ENCODE measurements around the gene COQ5. TPM values are rescaled to one million over a fixed set of nuclear protein-coding genes. Genes with fewer than 3 reads are reported as not detected.
A peak's percentile ranks its signal among the peaks of the same experiment; 100 is the strongest.
"Not testable (repeated sequence)": the region's sequence is repeated elsewhere in the genome, so short reads cannot be mapped to it uniquely, and the experiment has no call there.

Gene COQ5
- polyA plus RNA-seq, 1 donor (not counting 4 experiments of a cell fraction or from before 2014, with no cell fraction given): 38.7 TPM

- Histone ChIP-seq H3K79me2 (ENCODE audit: control insufficient read depth, insufficient read depth, low read length) (peaks cover 51% of the 10 kb centered on the region), H3K9me1 (ENCODE audit: control insufficient read depth, extremely low read depth, insufficient read depth, low read length) (peaks cover 3% of the 10 kb centered on the region), H3K27me3 (ENCODE audit: control insufficient read depth, extremely low read depth, insufficient read depth, low read length) (no peaks in the 10 kb centered on the region), H2AFZ (ENCODE audit: control insufficient read depth, low read length) (peak within 1 kb of the TSS; percentile 76), H3K36me3 (ENCODE audit: control insufficient read depth in 2 of 2, extremely low read depth in 1 of 2, insufficient read depth in 2 of 2, low read length in 2 of 2) (peaks cover 0 to 20% of the 10 kb centered on the region in 2 experiments), H3K4me1 (ENCODE audit: control insufficient read depth, extremely low read depth, insufficient read depth, low read length) (peaks cover 42% of the 10 kb centered on the region), H4K20me1 (ENCODE audit: control insufficient read depth, extremely low read depth, insufficient read depth, low read length) (peaks cover 31% of the 10 kb centered on the region), H3K9ac (ENCODE audit: control insufficient read depth, extremely low read depth, insufficient read depth, low read length) (peak within 1 kb of the TSS; percentile 91), H3K27ac (ENCODE audit: control insufficient read depth, insufficient read depth, low read length) (peak within 1 kb of the TSS; percentile 84), H3K4me2 (ENCODE audit: control insufficient read depth, extremely low read depth, insufficient read depth, low read depth, low read length) (peak within 1 kb of the TSS; percentile 87), H3K9me3 (ENCODE audit: control insufficient read depth, low read depth, low read length) (no peaks in the 10 kb centered on the region), H3K4me3 (ENCODE audit: control insufficient read depth in 2 of 3, extremely low read depth in 1 of 3, insufficient read depth in 2 of 3, low read depth in 1 of 3, low read length in 3 of 3) (peak within 1 kb of the TSS; percentile 94 to 99 (median 98))
- DNase-seq (ENCODE audit: low read depth, low spot score) (peak; percentile 62), FAIRE-seq (no peak)
- no peak for TF ChIP-seq CTCF (optimal IDR thresholded peaks at IDR 0.05 in 1 of 3, IDR thresholded peaks at IDR 0.05 in 1 of 3, conservative IDR thresholded peaks at IDR 0.05 in 1 of 3; ENCODE audit: extremely low read depth in 1 of 3, insufficient read depth in 2 of 3, low read length in 3 of 3)
- TF ChIP-seq EZH2 (IDR thresholded peaks at IDR 0.05; ENCODE audit: low read length): no peak
- dilution Hi-C loops (cut with MboI; ENCODE audit: extremely low pct_ligation_motif_present, low sequenced_read_pairs): no loop called here
Observed at GRCh38 chr12:120534203-120534702, 5.3 kb upstream of the COQ5 start, which contains the start of gene RNF10. TSS of gene RNF10 (plus strand) at chr12:120534356. CDS start at chr12:120534812, 456 bp downstream.

- DNase-seq (ENCODE audit: low read depth, low spot score) (no peak), FAIRE-seq (no peak)
- Histone ChIP-seq H4K20me1 (ENCODE audit: control insufficient read depth, extremely low read depth, insufficient read depth, low read length) (peaks cover 22% of the 10 kb centered on the region), H3K4me2 (ENCODE audit: control insufficient read depth, extremely low read depth, insufficient read depth, low read depth, low read length) (no peak overlapping the region), H2AFZ (ENCODE audit: control insufficient read depth, low read length) (no peak overlapping the region), H3K9me1 (ENCODE audit: control insufficient read depth, extremely low read depth, insufficient read depth, low read length) (no peaks in the 10 kb centered on the region), H3K36me3 (ENCODE audit: control insufficient read depth in 2 of 2, extremely low read depth in 1 of 2, insufficient read depth in 2 of 2, low read length in 2 of 2) (peaks cover 0 to 15% of the 10 kb centered on the region in 2 experiments), H3K4me1 (ENCODE audit: control insufficient read depth, extremely low read depth, insufficient read depth, low read length) (peaks cover 32% of the 10 kb centered on the region), H3K27ac (ENCODE audit: control insufficient read depth, insufficient read depth, low read length) (no peak overlapping the region), H3K9me3 (ENCODE audit: control insufficient read depth, low read depth, low read length) (no peaks in the 10 kb centered on the region), H3K9ac (ENCODE audit: control insufficient read depth, extremely low read depth, insufficient read depth, low read length) (no peak overlapping the region), H3K79me2 (ENCODE audit: control insufficient read depth, insufficient read depth, low read length) (peaks cover 41% of the 10 kb centered on the region), H3K27me3 (ENCODE audit: control insufficient read depth, extremely low read depth, insufficient read depth, low read length) (no peaks in the 10 kb centered on the region), H3K4me3 (ENCODE audit: control insufficient read depth in 2 of 3, extremely low read depth in 1 of 3, insufficient read depth in 2 of 3, low read depth in 1 of 3, low read length in 3 of 3) (no peak overlapping the region)
- TF ChIP-seq CTCF (optimal IDR thresholded peaks at IDR 0.05 in 1 of 3, IDR thresholded peaks at IDR 0.05 in 1 of 3, conservative IDR thresholded peaks at IDR 0.05 in 1 of 3; ENCODE audit: extremely low read depth in 1 of 3, insufficient read depth in 2 of 3, low read length in 3 of 3): no peak
- TF ChIP-seq EZH2 (IDR thresholded peaks at IDR 0.05; ENCODE audit: low read length): no peak
- dilution Hi-C loops (cut with MboI; ENCODE audit: extremely low pct_ligation_motif_present, low sequenced_read_pairs): no loop called here
Observed at GRCh38 chr12:120532701-120533238, 3.8 kb upstream of the COQ5 start.

GRCh38 chr12:120530418-120530761, 1.4 kb upstream of the COQ5 start:
- FAIRE-seq: not testable (repeated sequence)

More at GRCh38 chr12:120530418-120530761, 1.4 kb upstream of the COQ5 start:
- H4K20me1 ChIP-seq (ENCODE audit: control insufficient read depth, extremely low read depth, insufficient read depth, low read length); H3K9me1 ChIP-seq (ENCODE audit: control insufficient read depth, extremely low read depth, insufficient read depth, low read length); H3K36me3 ChIP-seq (ENCODE audit: control insufficient read depth in 2 of 2, extremely low read depth in 1 of 2, insufficient read depth in 2 of 2, low read length in 2 of 2); H3K27me3 ChIP-seq (ENCODE audit: control insufficient read depth, extremely low read depth, insufficient read depth, low read length); DNase-seq (ENCODE audit: low read depth, low spot score); H3K9me3 ChIP-seq (ENCODE audit: control insufficient read depth, low read depth, low read length); dilution Hi-C loops (cut with MboI; ENCODE audit: extremely low pct_ligation_motif_present, low sequenced_read_pairs): not testable (repeated sequence)
- Histone ChIP-seq H3K4me1 (ENCODE audit: control insufficient read depth, extremely low read depth, insufficient read depth, low read length) (peaks cover 18% of the 10 kb centered on the region), H3K9ac (ENCODE audit: control insufficient read depth, extremely low read depth, insufficient read depth, low read length) (peak overlapping the region; percentile 99), H3K79me2 (ENCODE audit: control insufficient read depth, insufficient read depth, low read length) (peaks cover 17% of the 10 kb centered on the region), H3K4me3 (ENCODE audit: control insufficient read depth in 2 of 3, extremely low read depth in 1 of 3, insufficient read depth in 2 of 3, low read depth in 1 of 3, low read length in 3 of 3) (peak overlapping the region; percentile 61 to 98 (median 89)), H3K27ac (ENCODE audit: control insufficient read depth, insufficient read depth, low read length) (peak overlapping the region; percentile 97), H2AFZ (ENCODE audit: control insufficient read depth, low read length) (peak overlapping the region; percentile 95), H3K4me2 (ENCODE audit: control insufficient read depth, extremely low read depth, insufficient read depth, low read depth, low read length) (peak overlapping the region; percentile 99)
